ENCODE data around the gene HS3ST6. TPM values are rescaled to one million over a fixed set of nuclear protein-coding genes. Genes with fewer than 3 reads are reported as not detected.
"Not testable (repeated sequence)": the region's sequence is repeated elsewhere in the genome, so short reads cannot be mapped to it uniquely, and the experiment has no call there.

HS3ST6 gene
- total RNA-seq, 2 donors from 2014 or later: 0.31 to 11.8 TPM

- DNase-seq (peak in 1 of 2 donors; percentile 59), ATAC-seq (peak; percentile 67)
- intact Hi-C loops (cut with DNase I, micrococcal nuclease): loop anchor here in 1 of 2 donors (5.0 kb wide), 1 partner anchor 70 kb away; no protein-coding TSS in a partner anchor
Observed at GRCh38 chr16:1932050-1933028, 14.1 kb upstream of the HS3ST6 start.

GRCh38 chr16:1930338-1930720 is 12.1 kb upstream of the HS3ST6 start:
- ATAC-seq (no peak), DNase-seq (no peak)
- intact Hi-C loops (cut with DNase I, micrococcal nuclease): loop anchor here in 1 of 2 donors (5.0 kb wide), 1 partner anchor 68 kb away; no protein-coding TSS in a partner anchor

- intact Hi-C loops (cut with DNase I, micrococcal nuclease): loop anchor here in 1 of 2 donors (5.0 kb wide), 1 partner anchor 67 kb away; no protein-coding TSS in a partner anchor
- peak; percentile 88 for ATAC-seq
- peak; percentile 77 to 92 for DNase-seq
Observed at GRCh38 chr16:1929578-1930337, 11.5 kb upstream of the HS3ST6 start.

GRCh38 chr16:1929105-1929504 is 10.9 kb upstream of the HS3ST6 start:
- intact Hi-C loops (cut with DNase I, micrococcal nuclease): no loop called here
- DNase-seq: peak in 1 of 2 donors; percentile 53
- peak; percentile 66 for ATAC-seq

GRCh38 chr16:1926271-1926670 is 8.1 kb upstream of the HS3ST6 start:
- DNase-seq: no peak
- no peak for ATAC-seq
- intact Hi-C loops (cut with DNase I, micrococcal nuclease): no loop called here

- DNase-seq: no peak
- intact Hi-C loops (cut with DNase I, micrococcal nuclease): loop anchor here in 1 of 2 donors (5.0 kb wide), 1 partner anchor 62 kb away; no protein-coding TSS in a partner anchor
- ATAC-seq: no peak
Observed at GRCh38 chr16:1924095-1924494, 5.9 kb upstream of the HS3ST6 start.

- ATAC-seq: peak; percentile 89
- peak; percentile 56 to 76 for DNase-seq
- intact Hi-C loops (cut with DNase I, micrococcal nuclease): loop anchor here in 1 of 2 donors (5.0 kb wide), 1 partner anchor 61 kb away; no protein-coding TSS in a partner anchor
Observed at GRCh38 chr16:1923299-1924034, 5.3 kb upstream of the HS3ST6 start.

GRCh38 chr16:1922357-1922756 is 4.1 kb upstream of the HS3ST6 start:
- DNase-seq (no peak), ATAC-seq (no peak)
- intact Hi-C loops (cut with DNase I, micrococcal nuclease): loop anchor here in 1 of 2 donors (5.0 kb wide), 1 partner anchor 60 kb away; no protein-coding TSS in a partner anchor

GRCh38 chr16:1920727-1921171 is 2.5 kb upstream of the HS3ST6 start:
- intact Hi-C loops (cut with DNase I, micrococcal nuclease): loop anchor here in 1 of 2 donors (5.0 kb wide), 1 partner anchor 58 kb away; no protein-coding TSS in a partner anchor
- DNase-seq: peak in 1 of 2 donors; percentile 69
- peak; percentile 53 for ATAC-seq

GRCh38 chr16:1920122-1920521 is 1.9 kb upstream of the HS3ST6 start:
- not testable (repeated sequence) for DNase-seq, ATAC-seq
- intact Hi-C loops (cut with DNase I, micrococcal nuclease): loop anchor here in 1 of 2 donors (5.0 kb wide), 1 partner anchor 58 kb away; no protein-coding TSS in a partner anchor

- DNase-seq (no peak), ATAC-seq (no peak)
- intact Hi-C loops (cut with DNase I, micrococcal nuclease): no loop called here
Observed at GRCh38 chr16:1919327-1919998, 1.2 kb upstream of the HS3ST6 start.

GRCh38 chr16:1917665-1918350 is 407 bp downstream of the HS3ST6 start:
- intact Hi-C loops (cut with DNase I, micrococcal nuclease): no loop called here
- DNase-seq: no peak
- ATAC-seq: no peak

GRCh38 chr16:1917056-1917664 is 1.1 kb downstream of the HS3ST6 start:
- ATAC-seq (no peak), DNase-seq (no peak)
- intact Hi-C loops (cut with DNase I, micrococcal nuclease): no loop called here

- ATAC-seq (no peak), DNase-seq (no peak)
- intact Hi-C loops (cut with DNase I, micrococcal nuclease): no loop called here
Observed at GRCh38 chr16:1916640-1916990, 1.6 kb downstream of the HS3ST6 start.

GRCh38 chr16:1915732-1916639 is 2.2 kb downstream of the HS3ST6 start:
- no peak for ATAC-seq
- intact Hi-C loops (cut with DNase I, micrococcal nuclease): no loop called here
- no peak for DNase-seq

GRCh38 chr16:1914988-1915387 is 3.2 kb downstream of the HS3ST6 start:
- intact Hi-C loops (cut with DNase I, micrococcal nuclease): no loop called here
- ATAC-seq (no peak), DNase-seq (no peak)

All from left colon (tissue), 2 donors.